Activated B cell treated with CpG ODN at 0.5 μM for 24 hours (primary cell): ENCODE measurements around the gene LETM1. TPM values are rescaled to one million over a fixed set of nuclear protein-coding genes. Genes with fewer than 3 reads are reported as not detected.

Experiments used
- ATAC-seq: fragments of 200-7000 bp; cut with Tn5 transposase; one replicate; pipeline ENCODE4 v1.10.0; 2021; ENCODE audit warnings: low read depth, mild to moderate bottlenecking, moderate library complexity
- CTCF ChIA-PET: fragments of 350-600 bp; sonication (Branson Sonifier 250); formaldehyde crosslinking; loops from one replicate; lab custom pipeline; 2021; ENCODE audit warnings: antibody characterized with exemption; lab: Charles Lee
- POLR2A ChIA-PET: fragments of 350-600 bp; sonication (Branson Sonifier 250); formaldehyde crosslinking; loops from one replicate; lab custom pipeline; 2021; ENCODE audit warnings: antibody characterized with exemption; lab: Charles Lee
- DNase-seq: peaks from one replicate; pipeline ENCODE4 v3.0.0; 2022
- H3K27ac Mint-ChIP-seq: one replicate; pipeline ENCODE4 v1.8.0; 2020; ENCODE audit warnings: mixed read lengths
- H3K27me3 Mint-ChIP-seq: one replicate; pipeline ENCODE4 v1.8.0; 2021; ENCODE audit warnings: mixed read lengths
- H3K36me3 Mint-ChIP-seq: one replicate; pipeline ENCODE4 v1.8.0; 2021; ENCODE audit warnings: low read depth, mixed read lengths
- H3K4me1 Mint-ChIP-seq: one replicate; pipeline ENCODE4 v1.8.0; 2021; ENCODE audit warnings: mixed read lengths
- H3K4me3 Mint-ChIP-seq: one replicate; pipeline ENCODE4 v1.8.0; 2020; ENCODE audit warnings: mild to moderate bottlenecking, mixed read lengths
- H3K9me3 Mint-ChIP-seq: one replicate; pipeline ENCODE4 v1.8.0; 2020; ENCODE audit warnings: mixed read lengths
- CTCF ChIP-seq: fragments of 200-600 bp; IDR thresholded peaks from one replicate; pipeline ENCODE4 v1.8.0; 2022; ENCODE audit warnings: antibody characterized with exemption, mild to moderate bottlenecking
- intact Hi-C: fragments of 100-400 bp; cut with micrococcal nuclease; formaldehyde crosslinking; loops from one replicate; pipeline ENCODE4 v1.15.1; 2024
- total RNA-seq: library from RNA; stranded (reverse); gene quantifications from 2 replicates; pipeline ENCODE4 v1.2.3, GENCODE V29; 2022

LETM1 gene
- total RNA-seq, 1 donor from 2014 or later: 60.3 TPM

- Mint-ChIP-seq H3K36me3 (peaks cover 26% of the 10 kb centered on the region), H3K4me1 (peaks cover 6% of the 10 kb centered on the region), H3K4me3 (no peak overlapping the region), H3K27me3 (no peaks in the 10 kb centered on the region), H3K9me3 (no peaks in the 10 kb centered on the region), H3K27ac (no peak overlapping the region)
- TF ChIP-seq CTCF: no peak
- intact Hi-C loops: no loop called here
- ATAC-seq: no peak
- DNase-seq: no peak
- ChIA-PET POLR2A (interaction anchor here (0.6 kb wide), 1 partner anchor 35 kb away, joined by 4 read pairs; no protein-coding TSS in a partner anchor), CTCF (interaction anchor here (1.1 to 6.7 kb wide), 5 partner anchors 24 to 205 kb away, joined by 3 to 87 read pairs (median 4); no protein-coding TSS in a partner anchor)
These were observed 42.1 kb upstream of the LETM1 start for GRCh38 chr4:1898007-1898406.

DNA sequence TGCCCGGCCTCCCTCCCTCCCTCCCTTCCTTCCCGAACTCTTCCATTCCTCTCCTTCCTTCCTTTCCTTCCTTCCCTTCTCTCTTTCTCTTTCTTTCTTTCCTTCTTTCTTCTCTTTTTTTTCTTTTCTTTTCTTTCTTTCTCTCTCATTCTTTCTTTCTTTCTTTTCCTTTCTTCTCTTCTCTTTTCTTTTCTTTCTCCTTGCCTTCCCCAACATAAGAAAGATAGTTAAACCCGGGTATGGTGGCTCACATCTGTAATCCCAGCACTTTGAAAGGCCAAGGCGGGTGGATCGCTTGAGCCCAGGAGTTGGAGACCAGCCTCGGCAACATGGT, 40.7 kb upstream of the LETM1 start:
- DNase-seq (no peak), ATAC-seq (no peak)
- Mint-ChIP-seq H3K4me1 (peaks cover 6% of the 10 kb centered on the region), H3K36me3 (peaks cover 16% of the 10 kb centered on the region), H3K27me3 (no peaks in the 10 kb centered on the region), H3K27ac (no peak overlapping the region), H3K9me3 (no peaks in the 10 kb centered on the region), H3K4me3 (no peak overlapping the region)
- intact Hi-C loops: no loop called here
- ChIA-PET POLR2A (no interaction called here), CTCF (interaction anchor here (6.7 kb wide), 1 partner anchor 150 kb away, joined by 87 read pairs; no protein-coding TSS in a partner anchor)
- no peak for TF ChIP-seq CTCF

DNA sequence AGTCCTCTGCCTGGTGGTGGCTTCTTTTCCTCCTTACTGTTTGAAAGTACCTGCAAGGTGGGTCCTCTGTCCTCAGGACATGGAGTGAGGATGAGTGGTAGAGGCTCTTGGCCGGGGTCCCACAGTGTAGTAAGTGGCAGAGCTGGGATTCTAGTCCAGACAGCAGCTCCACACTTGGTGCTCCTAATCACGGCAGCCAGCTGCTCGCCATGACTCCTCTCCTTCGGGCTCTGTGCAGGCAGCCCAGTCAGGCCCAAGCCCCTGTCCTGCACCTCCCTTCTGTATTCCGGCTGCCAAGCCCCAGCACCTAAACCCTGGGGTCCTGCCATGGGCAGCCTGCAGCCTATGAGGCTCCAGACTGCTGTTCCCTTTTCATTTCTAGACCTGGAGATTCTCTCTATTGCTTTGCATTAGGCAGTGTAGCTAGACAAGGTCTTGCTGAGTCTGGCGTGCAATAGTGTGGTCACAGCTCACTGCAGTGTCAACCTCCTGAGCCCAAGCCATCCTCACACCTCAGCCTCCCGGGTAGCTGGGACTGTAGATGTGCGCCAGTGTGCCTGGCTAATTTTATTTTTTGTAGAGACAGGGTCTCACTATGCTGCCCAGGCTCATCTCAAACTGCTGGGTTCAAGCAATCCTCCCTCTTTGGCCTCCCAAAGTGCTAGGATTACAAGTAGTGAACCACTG, 40.2 kb upstream of the LETM1 start:
- DNase-seq: no peak
- intact Hi-C loops: no loop called here
- no peak for TF ChIP-seq CTCF
- ATAC-seq: no peak
- Mint-ChIP-seq H3K36me3 (peaks cover 11% of the 10 kb centered on the region), H3K9me3 (no peaks in the 10 kb centered on the region), H3K4me3 (no peak overlapping the region), H3K27ac (no peak overlapping the region), H3K4me1 (peaks cover 6% of the 10 kb centered on the region), H3K27me3 (no peaks in the 10 kb centered on the region)
- ChIA-PET POLR2A (no interaction called here), CTCF (interaction anchor here (0.9 kb wide), 1 partner anchor 148 kb away, joined by 3 read pairs; no protein-coding TSS in a partner anchor)

DNA sequence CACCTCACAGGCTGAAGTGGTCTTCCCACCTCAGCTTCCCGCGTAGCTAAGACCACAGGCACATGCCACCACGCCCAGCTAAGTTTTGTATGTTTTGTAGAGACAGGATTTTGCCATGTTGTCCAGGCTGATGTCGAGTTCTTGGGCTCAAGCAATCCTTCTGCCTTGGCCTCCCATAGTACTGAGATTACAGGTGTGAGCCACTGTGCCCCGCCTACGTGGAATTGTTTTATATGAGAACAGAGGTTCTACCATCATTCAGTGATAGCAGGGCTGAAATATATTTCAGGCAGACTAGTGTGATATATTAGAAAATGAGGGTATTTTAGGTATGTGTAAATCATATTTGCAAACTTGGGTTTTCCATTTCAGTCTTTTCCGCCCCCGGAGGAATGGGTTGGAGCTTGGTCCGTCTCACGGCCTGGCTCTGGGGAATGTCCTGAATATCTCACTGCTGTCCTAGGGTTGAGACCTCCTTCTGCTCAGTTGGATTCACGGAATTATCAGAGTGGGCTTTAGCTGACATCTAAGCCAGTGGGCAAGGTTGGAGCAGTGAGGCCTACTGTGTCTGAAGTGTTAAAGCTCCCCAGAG, 35.1 kb upstream of the LETM1 start:
- peaks cover 5% of the 10 kb centered on the region for H3K36me3 Mint-ChIP-seq
- H3K9me3 Mint-ChIP-seq: peaks cover 3% of the 10 kb centered on the region
- no peaks in the 10 kb centered on the region for H3K27me3 Mint-ChIP-seq
- POLR2A ChIA-PET: no interaction called here
- no peak overlapping the region for H3K27ac Mint-ChIP-seq
- ATAC-seq (no peak), DNase-seq (no peak)
- no peak for TF ChIP-seq CTCF
- H3K4me1 Mint-ChIP-seq: peaks cover 8% of the 10 kb centered on the region
- CTCF ChIA-PET: no interaction called here
- intact Hi-C loops: no loop called here
- no peak overlapping the region for H3K4me3 Mint-ChIP-seq

DNA sequence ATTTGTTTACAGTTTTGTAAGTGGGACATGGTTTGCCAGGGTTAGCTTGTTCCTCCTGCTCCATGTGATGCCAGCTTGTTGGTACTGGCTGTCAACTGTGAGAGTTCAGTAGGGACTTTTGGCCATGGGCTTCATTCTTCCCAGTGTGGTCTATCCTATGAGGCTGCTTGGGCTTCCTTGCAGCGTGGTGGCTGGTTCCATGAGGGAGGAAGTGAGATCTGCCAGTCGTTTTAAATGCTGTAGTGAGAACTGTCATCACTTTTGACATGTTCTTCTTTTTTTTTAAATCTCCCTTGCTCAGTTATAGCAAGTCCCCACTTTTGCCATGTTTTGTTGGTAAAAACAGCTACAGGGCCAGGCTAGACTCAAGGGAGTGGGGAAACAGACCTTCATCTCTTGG, 31.1 kb upstream of the LETM1 start:
- Mint-ChIP-seq H3K4me3 (no peak overlapping the region), H3K27ac (no peak overlapping the region), H3K36me3 (peaks cover 2% of the 10 kb centered on the region), H3K27me3 (no peaks in the 10 kb centered on the region), H3K4me1 (peaks cover 17% of the 10 kb centered on the region), H3K9me3 (peaks cover 3% of the 10 kb centered on the region)
- CTCF ChIA-PET: interaction anchor here (1.0 to 1.6 kb wide), 2 partner anchors 12 to 74 kb away, joined by 3 to 5 read pairs; no protein-coding TSS in a partner anchor
- no peak for DNase-seq
- ATAC-seq: no peak
- intact Hi-C loops: no loop called here
- POLR2A ChIA-PET: interaction anchor here (1.8 kb wide), 1 partner anchor 12 kb away, joined by 3 read pairs; no protein-coding TSS in a partner anchor
- TF ChIP-seq CTCF: no peak
